Jurkat, Clone E6-1 (cell line): ENCODE measurements around the gene CISD3. TPM values are rescaled to one million over a fixed set of nuclear protein-coding genes. Genes with fewer than 3 reads are reported as not detected.

ENCODE experiments used
- DNase-seq: peaks from one replicate; pipeline ENCODE4 v3.0.0-alpha.2; 2011; ENCODE audit warnings: low read depth, low spot score
- H3K4me3 ChIP-seq: 2 replicates; pipeline ENCODE4 v1.5.1; 2011; ENCODE audit warnings: mild to moderate bottlenecking, low read length, control low read depth, moderate library complexity
- polyA plus RNA-seq: library from polyadenylated mRNA; unstranded; fragments of >200 nt; gene quantifications from one replicate; pipeline ENCODE4 v1.2.1, GENCODE V29; 2012; ENCODE audit warnings: missing spikeins; ENCODE audit not compliant: insufficient read length, insufficient read depth

CISD3 gene
- polyA plus RNA-seq: 93.8 TPM

DNA sequence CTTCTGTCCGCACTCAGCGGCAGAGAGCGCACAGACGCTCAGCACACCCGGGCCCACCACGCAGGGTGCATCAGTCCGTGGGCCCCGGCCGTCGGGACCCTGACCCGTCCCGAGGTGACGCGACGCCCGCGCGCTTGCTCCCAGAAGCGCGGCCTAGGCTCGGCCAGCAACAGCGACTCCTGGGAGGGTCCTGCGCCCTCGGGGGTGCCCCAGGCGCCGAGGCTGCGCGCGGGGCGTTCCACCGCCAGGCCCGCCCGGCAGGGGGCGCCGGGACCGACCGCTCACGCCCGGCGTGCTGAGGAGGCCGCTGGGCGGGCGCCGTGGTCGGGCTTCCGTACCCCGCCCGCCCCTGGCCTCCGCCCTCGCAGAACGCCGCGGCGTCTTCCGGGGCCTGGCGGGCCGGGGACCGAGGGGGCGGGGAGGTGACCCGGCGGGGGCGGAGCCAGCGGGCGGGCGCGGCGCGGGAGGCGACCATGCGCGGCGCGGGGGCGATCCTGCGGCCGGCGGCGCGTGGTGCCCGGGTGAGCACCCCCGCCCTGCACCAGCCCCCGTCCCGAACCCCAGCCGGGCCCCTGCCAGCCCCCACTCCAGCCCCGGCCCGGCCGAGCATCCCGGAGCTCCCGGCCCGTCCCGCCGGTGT, at the start of gene CISD3:
Gene CISD3 (plus strand): TSS at position 456 of the 640 bp plus-strand sequence. CDS start 18 bp downstream, at position 474.
- peak; percentile 76 for DNase-seq
- peak within 1 kb of the TSS; percentile 94 for H3K4me3 ChIP-seq

DNA sequence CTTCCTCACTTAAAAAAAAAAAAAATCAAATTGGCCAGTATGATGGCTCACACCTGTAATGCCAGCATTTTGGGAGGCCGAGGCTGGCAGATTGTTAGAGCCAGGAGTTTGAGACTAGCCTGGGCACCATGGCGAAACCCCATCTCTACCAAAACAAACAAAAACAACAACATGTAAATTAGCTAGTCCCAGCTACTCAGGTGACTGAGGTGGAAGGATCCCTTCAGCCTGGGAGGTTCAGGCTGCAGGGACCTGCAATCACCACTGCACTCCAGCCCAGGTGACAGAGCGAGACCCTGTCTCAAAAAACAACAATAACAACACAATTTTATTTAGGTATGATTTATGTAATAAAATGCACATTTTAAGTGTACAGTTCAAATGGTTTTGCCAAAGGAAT, 49.0 kb upstream of the CISD3 start:
- H3K4me3 ChIP-seq: no peak overlapping the region
- DNase-seq: no peak

DNA sequence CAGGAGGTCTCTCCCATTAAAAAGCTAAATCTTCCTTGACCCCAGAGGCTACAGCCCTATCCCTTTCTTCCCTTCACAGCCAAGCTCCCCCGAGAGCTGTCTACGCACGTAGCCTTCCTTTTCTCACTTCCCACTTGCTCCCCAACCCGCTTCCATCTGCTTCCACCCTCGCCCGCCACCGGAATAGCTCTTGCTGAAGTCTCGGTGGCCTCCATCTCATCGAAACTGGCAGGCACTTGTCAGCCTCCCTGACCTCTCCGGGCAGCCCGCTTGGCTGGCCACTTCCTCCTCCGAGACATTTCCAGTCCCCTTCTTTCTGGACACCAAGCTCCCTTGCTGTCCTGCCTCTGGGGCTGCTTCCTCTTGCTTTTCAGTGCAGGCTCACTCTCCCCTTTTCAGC, 44.6 kb upstream of the CISD3 start:
- no peak overlapping the region for H3K4me3 ChIP-seq
- no peak for DNase-seq

DNA sequence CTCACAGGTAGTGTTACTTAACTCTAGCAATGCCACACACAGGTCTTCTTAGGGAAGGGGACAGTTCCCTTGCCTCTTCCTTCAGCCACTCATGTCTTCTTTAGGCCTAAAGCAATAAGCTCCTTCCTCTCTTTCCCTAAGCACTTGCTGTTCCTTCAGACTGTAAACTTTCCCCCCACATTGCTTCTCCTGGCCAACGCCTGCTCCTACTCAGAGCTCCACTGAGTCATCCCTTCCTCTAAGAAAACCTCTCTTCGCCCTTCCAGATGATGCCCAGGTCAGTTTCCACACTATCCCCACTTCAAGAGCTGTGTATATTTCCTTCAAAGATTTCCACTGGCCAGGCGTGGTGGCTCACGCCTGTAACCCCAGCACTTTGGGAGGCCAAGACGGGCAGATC, 42.9 kb upstream of the CISD3 start:
- no peak for DNase-seq
- no peak overlapping the region for H3K4me3 ChIP-seq

GRCh38 chr17:38690386-38690785, 39.8 kb upstream of the CISD3 start:
- no peak overlapping the region for H3K4me3 ChIP-seq

GRCh38 chr17:38691154-38691553, 39.0 kb upstream of the CISD3 start:
- no peak for DNase-seq

More at GRCh38 chr17:38690386-38690785, 39.8 kb upstream of the CISD3 start:
- no peak for DNase-seq

DNA sequence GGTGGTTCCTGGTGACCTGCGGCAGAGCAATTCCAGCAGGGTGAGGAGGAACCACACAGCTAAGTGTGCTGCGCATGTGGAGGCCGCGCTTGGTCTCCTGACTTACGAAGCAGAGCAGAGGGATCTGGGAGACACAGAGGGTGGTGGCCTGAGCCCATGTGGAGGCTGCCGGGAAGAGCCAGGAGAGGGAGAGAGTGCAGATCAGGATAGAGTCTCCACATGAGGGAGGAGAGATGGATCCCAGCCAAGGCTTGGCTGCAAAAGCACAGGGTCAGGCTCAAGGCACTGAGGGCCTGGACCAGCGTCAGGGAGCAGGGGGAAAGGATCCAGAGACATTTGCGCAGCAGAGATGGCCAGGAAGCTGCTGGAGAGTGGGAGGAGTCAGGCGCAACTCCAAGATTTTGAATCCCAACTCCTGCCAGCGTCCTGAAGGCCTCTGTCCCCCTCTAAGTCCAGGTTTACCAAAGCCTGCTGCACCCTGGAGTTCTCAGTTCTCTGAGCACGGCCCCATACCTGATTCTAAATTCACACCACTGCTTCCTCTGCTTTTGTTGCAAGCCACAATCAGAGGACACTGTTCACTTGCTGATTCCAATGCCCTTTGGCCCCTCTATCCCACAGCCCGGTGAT, 36.3 kb upstream of the CISD3 start:
- no peak for DNase-seq
- no peak overlapping the region for H3K4me3 ChIP-seq

More at GRCh38 chr17:38691154-38691553, 39.0 kb upstream of the CISD3 start:
- no peak overlapping the region for H3K4me3 ChIP-seq

DNA sequence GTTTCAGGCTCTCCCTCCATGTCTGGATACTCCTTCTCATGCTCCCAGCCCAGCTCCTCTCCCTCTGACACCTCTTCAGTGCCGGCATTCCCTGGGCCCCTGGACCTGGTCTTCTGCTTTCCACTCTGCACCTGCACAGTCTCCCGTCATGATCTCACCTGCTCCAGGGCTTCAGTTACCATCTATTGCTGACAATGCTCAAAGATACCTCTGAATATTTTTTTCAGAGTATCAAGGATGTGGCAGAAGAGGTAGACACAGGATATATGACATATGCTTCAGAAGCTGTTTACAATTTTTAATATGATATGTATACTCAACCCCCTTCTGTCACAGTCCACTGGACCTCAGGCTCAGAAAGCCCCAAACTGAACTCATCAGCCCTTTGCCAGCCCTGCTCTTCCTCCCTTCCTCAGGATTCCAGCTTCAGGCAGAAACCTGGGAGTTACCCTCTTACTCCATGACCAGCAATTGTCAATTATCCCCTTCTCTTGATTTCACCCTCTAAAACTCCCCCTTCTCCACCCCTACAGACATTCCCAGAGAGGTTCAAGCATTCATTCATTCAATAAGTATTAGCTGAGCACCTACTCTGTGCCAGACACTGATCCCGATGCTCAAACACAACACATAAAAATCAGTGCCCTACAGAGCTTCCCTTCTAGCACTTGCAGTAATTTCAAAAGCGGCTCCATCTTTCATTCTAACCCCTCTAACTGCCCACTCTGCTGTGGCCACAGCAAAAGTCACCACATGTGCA, 32.9 kb upstream of the CISD3 start:
- DNase-seq: no peak
- no peak overlapping the region for H3K4me3 ChIP-seq

DNA sequence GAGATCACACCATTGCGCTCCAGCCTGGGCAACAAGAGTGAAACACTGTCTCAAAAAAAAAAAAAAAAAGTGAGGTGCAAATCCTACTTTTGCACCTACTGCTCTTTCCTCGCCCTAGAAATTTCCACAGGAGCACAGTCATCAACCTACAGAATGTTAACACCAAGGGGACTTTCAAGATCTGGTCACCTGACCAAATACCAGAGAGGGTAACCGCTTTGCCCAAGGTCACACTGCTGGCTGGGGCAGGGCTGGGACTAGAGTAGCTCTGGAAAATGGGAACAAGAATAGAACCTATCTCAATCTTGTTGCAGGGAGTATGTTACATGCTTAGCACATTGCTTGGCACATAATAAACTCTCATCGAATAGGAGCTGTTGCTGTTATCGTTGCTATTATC, 31.4 kb upstream of the CISD3 start:
- no peak overlapping the region for H3K4me3 ChIP-seq
- no peak for DNase-seq

DNA sequence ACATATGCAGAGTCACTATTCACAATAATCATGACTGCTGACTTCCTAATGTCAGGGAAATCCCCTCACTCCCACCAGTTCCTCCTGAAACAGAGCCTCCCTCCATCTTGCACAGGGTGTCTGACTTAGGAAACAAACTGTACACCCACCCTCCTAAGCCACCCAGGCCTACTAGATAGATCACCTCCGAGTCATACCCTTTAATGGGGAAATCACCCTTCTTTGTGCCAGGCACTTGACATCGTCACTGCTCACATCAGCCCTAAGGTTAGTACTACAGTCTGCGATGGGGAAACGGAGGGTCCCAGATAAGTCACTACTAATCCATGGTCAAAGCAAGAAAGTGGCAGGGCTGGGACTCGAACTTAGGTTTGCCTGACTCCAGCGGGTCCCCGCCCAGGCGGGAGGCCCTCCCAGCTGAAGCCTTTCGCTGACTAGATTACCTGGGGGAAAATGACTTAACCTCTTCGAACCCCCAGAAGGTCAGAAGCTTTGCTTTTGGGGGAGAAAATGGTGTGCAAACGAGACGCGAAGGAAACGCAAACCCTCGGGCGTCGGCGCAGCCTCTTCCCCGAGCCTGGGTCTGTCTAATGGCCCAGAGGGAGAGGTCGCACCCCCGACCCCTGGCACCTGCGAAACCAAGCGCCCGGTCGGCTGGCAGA, 28.5 kb upstream of the CISD3 start:
- no peak for DNase-seq

GRCh38 chr17:38702166-38702915, 27.8 kb upstream of the CISD3 start:
- DNase-seq: peak; percentile 70
- peak overlapping the region; percentile 95 for H3K4me3 ChIP-seq

More for the DNA sequence above, 28.5 kb upstream of the CISD3 start:
- peak overlapping the region; percentile 95 for H3K4me3 ChIP-seq

DNA sequence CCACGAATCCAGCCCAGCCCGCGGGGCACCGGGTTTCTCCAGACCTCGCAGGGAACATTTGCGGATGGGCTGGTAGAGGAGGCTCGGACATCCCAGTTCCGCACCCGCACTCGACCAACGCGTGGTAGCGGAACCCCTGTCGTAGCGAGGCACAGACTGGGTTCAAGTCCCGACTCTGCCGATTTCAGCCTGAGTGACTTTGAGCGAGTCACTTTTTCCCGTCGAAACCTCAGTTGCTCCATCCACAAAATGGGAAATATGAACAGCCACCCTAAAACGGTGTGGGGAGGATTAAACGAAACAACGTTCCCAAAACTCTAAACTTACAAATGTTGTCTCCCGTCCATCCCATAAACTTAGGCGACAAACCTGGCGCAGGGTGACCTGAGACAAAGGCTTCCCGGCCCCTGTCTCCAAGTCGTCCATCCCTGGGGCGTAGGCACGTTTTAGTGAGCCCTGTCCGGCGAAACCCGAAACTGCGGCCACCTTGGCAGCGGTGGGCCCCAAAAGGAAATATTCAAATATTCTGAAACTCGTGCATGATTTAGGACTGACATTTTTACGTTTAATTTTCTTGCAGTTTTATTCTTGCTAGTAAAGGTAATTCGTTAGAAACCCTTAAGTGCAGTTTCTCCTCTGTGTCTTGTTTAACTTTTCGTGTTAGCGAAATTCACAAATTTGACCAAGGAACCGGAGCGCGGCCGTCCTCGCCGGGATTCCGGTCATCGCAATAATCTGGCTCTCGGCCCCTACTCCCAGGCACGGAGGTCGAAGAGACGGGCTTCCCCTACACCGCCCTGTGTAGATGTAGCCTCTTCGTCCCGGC, 27.0 kb upstream of the CISD3 start:
- no peak for DNase-seq
- H3K4me3 ChIP-seq: peak overlapping the region; percentile 95

GRCh38 chr17:38703742-38704605, 26.2 kb upstream of the CISD3 start:
- H3K4me3 ChIP-seq: peak overlapping the region; percentile 95
- peak; percentile 93 for DNase-seq

DNA sequence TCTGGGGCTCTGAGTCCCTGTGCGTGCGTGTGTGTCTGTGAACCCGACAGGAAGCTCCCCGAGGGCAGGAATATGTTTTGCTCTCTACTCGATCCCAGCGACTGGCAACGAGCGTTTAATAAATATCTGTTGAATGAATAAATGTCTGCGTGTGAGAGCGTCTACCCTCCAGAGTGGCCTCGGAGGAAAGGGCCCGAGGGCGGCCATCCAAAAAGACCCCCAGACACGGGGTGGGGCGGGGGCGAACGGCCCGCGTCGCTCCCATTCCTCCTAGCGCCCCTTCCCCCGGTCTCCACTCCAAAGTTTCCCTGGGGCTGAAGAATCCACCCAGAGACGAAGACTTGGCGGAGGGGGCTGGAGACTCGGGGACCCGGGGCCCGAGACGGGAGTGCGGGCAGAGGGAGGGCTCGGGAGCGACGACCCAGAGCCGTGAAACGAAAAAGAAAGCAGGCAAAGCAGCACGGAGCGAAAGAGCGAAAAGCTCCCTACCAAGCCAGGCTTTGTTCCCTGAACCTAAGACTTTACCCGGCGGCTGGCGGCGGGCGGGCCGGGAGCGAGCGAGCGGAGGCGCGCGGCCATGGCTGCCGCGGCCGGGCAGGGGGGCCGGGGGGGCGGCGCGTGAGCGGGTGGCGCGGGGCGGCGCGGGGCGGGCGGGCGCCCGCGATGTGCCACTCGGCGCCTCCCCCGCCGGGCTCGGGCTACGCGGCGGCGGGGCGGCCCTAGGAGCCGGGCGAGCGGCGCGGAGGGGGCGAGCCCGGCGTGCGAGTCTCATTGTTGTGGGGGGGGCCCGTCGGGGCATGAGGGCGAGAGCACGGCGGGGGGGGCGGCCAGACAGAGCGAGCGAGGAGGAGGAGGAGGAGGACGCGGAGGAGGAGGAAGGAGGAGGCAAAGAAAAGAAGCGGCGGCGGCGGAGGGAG, 25.3 kb upstream of the CISD3 start, which contains the start of gene MLLT6:
Gene MLLT6 (plus strand): TSS at position 668 of the 917 bp plus-strand sequence. CDS start 360 bp downstream, outside the sequence.
- DNase-seq: peak; percentile 70
- peak within 1 kb of the TSS; percentile 95 for H3K4me3 ChIP-seq

DNA sequence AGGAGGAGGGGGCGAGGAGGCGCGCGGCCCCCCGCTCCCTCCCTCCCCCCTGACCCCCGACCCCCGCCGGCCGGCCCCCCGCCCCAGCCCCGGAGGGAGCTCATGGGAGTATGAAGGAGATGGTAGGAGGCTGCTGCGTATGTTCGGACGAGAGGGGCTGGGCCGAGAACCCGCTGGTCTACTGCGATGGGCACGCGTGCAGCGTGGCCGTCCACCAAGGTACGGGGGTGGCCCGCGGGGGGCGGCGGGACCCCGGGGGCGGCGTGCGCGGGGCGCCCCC, 24.7 kb upstream of the CISD3 start:
- peak overlapping the region; percentile 79 for H3K4me3 ChIP-seq
- no peak for DNase-seq

GRCh38 chr17:38705803-38706504, 24.2 kb upstream of the CISD3 start:
- DNase-seq: no peak
- H3K4me3 ChIP-seq: peak overlapping the region; percentile 79
